Measurements from ENCODE around the gene PARP14.

Gene PARP14

GRCh38 chr3:122760453-122761271, 80.0 kb downstream of the PARP14 start:
- Histone ChIP-seq H3K4me3 (replicated peaks; ENCODE audit: low read depth, low read length) (no peak overlapping the region), H3K27me3 (replicated peaks; ENCODE audit: control insufficient read depth, insufficient read depth, low read length) (no peaks in the 10 kb centered on the region), H3K36me3 (ENCODE audit: control insufficient read depth, insufficient read depth, low read length) (no peaks in the 10 kb centered on the region)
- no peak for DNase-seq (ENCODE audit: extremely low read depth, insufficient read length)
- TF ChIP-seq, protein P1, sequence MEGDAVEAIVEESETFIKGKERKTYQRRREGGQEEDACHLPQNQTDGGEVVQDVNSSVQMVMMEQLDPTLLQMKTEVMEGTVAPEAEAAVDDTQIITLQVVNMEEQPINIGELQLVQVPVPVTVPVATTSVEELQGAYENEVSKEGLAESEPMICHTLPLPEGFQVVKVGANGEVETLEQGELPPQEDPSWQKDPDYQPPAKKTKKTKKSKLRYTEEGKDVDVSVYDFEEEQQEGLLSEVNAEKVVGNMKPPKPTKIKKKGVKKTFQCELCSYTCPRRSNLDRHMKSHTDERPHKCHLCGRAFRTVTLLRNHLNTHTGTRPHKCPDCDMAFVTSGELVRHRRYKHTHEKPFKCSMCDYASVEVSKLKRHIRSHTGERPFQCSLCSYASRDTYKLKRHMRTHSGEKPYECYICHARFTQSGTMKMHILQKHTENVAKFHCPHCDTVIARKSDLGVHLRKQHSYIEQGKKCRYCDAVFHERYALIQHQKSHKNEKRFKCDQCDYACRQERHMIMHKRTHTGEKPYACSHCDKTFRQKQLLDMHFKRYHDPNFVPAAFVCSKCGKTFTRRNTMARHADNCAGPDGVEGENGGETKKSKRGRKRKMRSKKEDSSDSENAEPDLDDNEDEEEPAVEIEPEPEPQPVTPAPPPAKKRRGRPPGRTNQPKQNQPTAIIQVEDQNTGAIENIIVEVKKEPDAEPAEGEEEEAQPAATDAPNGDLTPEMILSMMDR (IDR thresholded peaks at IDR 0.05; ENCODE audit: insufficient read depth, low read length, poor library complexity, severe bottlenecking) = no peak

DNA sequence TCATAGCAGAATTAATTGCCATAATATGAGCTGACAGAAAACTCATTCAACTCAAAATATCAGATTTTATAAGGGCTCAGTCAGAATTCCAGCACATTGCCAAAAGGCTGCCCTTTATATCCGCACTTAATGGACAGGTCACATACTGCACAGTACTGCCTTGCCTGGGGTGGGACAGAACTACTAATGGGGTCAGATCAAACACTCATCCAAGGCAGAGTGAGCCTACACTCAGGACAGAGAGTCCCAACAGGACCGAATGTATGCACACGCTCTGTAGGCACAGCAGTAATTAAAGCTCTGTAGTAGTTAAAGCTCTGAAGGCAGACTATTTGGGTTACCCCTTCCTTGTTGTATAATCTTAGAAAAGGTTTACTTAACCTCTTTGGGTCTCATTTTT, 85.8 kb downstream of the PARP14 start:
- H3K36me3 ChIP-seq (ENCODE audit: control insufficient read depth, insufficient read depth, low read length) = no peaks in the 10 kb centered on the region
- TF ChIP-seq, protein P1 (IDR thresholded peaks at IDR 0.05; ENCODE audit: insufficient read depth, low read length, poor library complexity, severe bottlenecking) = no peak

GRCh38 chr3:122767540-122768372, 87.1 kb downstream of the PARP14 start:
- DNase-seq (ENCODE audit: extremely low read depth, insufficient read length) = no peak
- no peaks in the 10 kb centered on the region for H3K36me3 ChIP-seq (ENCODE audit: control insufficient read depth, insufficient read depth, low read length)
- no peaks in the 10 kb centered on the region for H3K27me3 ChIP-seq (replicated peaks; ENCODE audit: control insufficient read depth, insufficient read depth, low read length)
- TF ChIP-seq, protein P1 (IDR thresholded peaks at IDR 0.05; ENCODE audit: insufficient read depth, low read length, poor library complexity, severe bottlenecking) = no peak
- H3K4me3 ChIP-seq (replicated peaks; ENCODE audit: low read depth, low read length) = no peak overlapping the region

More for the DNA sequence above, 85.8 kb downstream of the PARP14 start:
- no peak for DNase-seq (ENCODE audit: extremely low read depth, insufficient read length)
- Histone ChIP-seq H3K4me3 (replicated peaks; ENCODE audit: low read depth, low read length) (no peak overlapping the region), H3K27me3 (replicated peaks; ENCODE audit: control insufficient read depth, insufficient read depth, low read length) (no peaks in the 10 kb centered on the region)

DNA sequence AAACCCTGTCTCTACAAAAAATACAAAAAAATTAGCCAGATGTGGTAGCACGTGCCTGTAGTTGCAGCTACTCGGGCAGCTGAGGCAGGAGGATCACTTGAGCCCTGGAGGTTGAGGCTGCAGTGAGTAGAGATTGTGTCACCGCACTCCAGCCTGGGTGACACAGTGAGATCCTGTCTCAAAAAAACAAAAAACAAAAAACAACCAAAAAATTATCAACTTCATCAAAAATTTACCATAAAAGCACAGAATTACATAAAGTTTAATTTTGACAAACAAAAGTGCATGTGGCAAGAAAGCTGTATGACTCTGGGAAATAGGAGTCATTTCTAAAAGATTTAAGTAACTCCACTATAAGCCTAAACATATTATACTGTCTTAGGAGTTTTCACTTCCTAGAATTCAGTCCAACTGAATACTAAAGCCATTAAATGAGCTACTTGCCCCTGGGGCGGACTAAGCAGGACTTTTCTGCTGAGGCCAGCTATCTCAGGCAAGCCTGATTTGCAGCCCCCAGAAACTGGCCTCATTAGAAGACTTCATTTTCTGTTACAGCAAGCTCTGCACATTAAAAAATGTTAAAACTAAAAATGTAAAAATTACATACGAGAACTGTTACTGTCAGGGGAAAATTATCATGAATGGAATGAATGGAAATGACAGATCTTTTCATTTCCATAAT, 90.0 kb downstream of the PARP14 start:
- no peak overlapping the region for H3K4me3 ChIP-seq (replicated peaks; ENCODE audit: low read depth, low read length)
- TF ChIP-seq, protein P1 (IDR thresholded peaks at IDR 0.05; ENCODE audit: insufficient read depth, low read length, poor library complexity, severe bottlenecking) = no peak
- no peak for DNase-seq (ENCODE audit: extremely low read depth, insufficient read length)
- no peaks in the 10 kb centered on the region for H3K36me3 ChIP-seq (ENCODE audit: control insufficient read depth, insufficient read depth, low read length)
- no peaks in the 10 kb centered on the region for H3K27me3 ChIP-seq (replicated peaks; ENCODE audit: control insufficient read depth, insufficient read depth, low read length)

DNA sequence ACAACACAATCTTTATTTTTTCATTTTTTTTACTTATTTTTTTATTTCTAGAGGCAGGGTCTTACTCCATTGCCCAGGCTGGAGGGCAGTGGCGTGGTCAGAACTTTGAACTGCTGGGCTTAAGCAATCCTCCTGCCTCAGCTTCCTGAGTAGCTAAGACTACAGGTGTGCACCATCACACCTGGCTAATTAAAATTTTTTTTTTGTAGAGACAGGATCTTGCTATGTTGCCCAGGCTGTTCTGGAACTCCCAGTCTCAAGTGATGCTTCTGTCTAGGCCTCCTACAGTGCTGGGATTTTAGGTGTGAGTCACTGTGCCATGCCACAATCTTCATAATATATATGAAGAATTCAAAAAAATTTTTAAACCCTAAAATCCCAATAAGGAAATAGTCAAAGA, 92.2 kb downstream of the PARP14 start:
- Histone ChIP-seq H3K4me3 (replicated peaks; ENCODE audit: low read depth, low read length) (no peak overlapping the region), H3K27me3 (replicated peaks; ENCODE audit: control insufficient read depth, insufficient read depth, low read length) (no peaks in the 10 kb centered on the region), H3K36me3 (ENCODE audit: control insufficient read depth, insufficient read depth, low read length) (no peaks in the 10 kb centered on the region)
- TF ChIP-seq, protein P1 (IDR thresholded peaks at IDR 0.05; ENCODE audit: insufficient read depth, low read length, poor library complexity, severe bottlenecking) = no peak
- no peak for DNase-seq (ENCODE audit: extremely low read depth, insufficient read length)
